Subcutaneous adipose tissue (tissue), 4 donors: ENCODE measurements around the gene POU2F1. TPM values are rescaled to one million over a fixed set of nuclear protein-coding genes. Genes with fewer than 3 reads are reported as not detected.

ENCODE experiments used
- CTCF ChIP-seq: fragments of 450-650 bp; IDR thresholded peaks from one replicate; pipeline ENCODE4 v1.5.1; 2016; ENCODE audit warnings: low read depth, mild to moderate bottlenecking, control low read depth, antibody characterized with exemption, moderate library complexity
- total RNA-seq, 4 donors: library from RNA; depleted of rRNA; stranded (reverse); fragments of >200 nt; gene quantifications; one replicate each; pipeline ENCODE4 v1.1.0, GENCODE V29; 2016

The POU2F1 gene
- total RNA-seq, 4 donors from 2014 or later, result 17.1 to 40.6 (median 20.5) TPM

GRCh38 chr1:167238713-167239112, 18.0 kb downstream of the POU2F1 start:
- no peak for TF ChIP-seq CTCF

GRCh38 chr1:167239257-167239656, 18.6 kb downstream of the POU2F1 start:
- TF ChIP-seq CTCF, result no peak

GRCh38 chr1:167244244-167244643, 23.6 kb downstream of the POU2F1 start:
- no peak for TF ChIP-seq CTCF

GRCh38 chr1:167246971-167247370, 26.3 kb downstream of the POU2F1 start:
- no peak for TF ChIP-seq CTCF

GRCh38 chr1:167247754-167248153, 27.1 kb downstream of the POU2F1 start:
- TF ChIP-seq CTCF, result no peak

- TF ChIP-seq CTCF, result no peak
Measured at GRCh38 chr1:167248707-167249642, 28.3 kb downstream of the POU2F1 start.

GRCh38 chr1:167249702-167250101, 29.0 kb downstream of the POU2F1 start:
- TF ChIP-seq CTCF, result no peak
